IMR-90 (cell line): Measurements from ENCODE around the gene ISCA2. TPM values are rescaled to one million over a fixed set of nuclear protein-coding genes. Genes with fewer than 3 reads are reported as not detected.

Experiments used
- ATAC-seq: fragments of 200-7000 bp; cut with Tn5 transposase; 2 replicates; pipeline ENCODE4 v1.9.1; 2020; ENCODE audit warnings: low read depth, mild to moderate bottlenecking, moderate library complexity
- BruUV-seq: library from RNA; stranded (reverse); fragments of 400-500 nt; replicated peaks from 2 replicates; lab custom pipeline; 2021; lab: Mats Ljungman, UMichigan
- CTCF ChIA-PET: fragments of 300-600 bp; formaldehyde crosslinking; extraction: SDS; loops from one replicate; lab custom pipeline; 2021; ENCODE audit warnings: antibody characterized with exemption; lab: Yijun Ruan, JAX
- POLR2A ChIA-PET: fragments of 300-600 bp; sonication (Branson Sonifier 250); formaldehyde crosslinking; loops from one replicate; lab custom pipeline; 2022; ENCODE audit warnings: antibody characterized with exemption; ENCODE audit not compliant: unreplicated experiment; lab: Charles Lee
- DNase-seq: peaks from one replicate; pipeline ENCODE4 v3.0.0; 2013
- H2AFZ ChIP-seq: replicated peaks from 2 replicates; pipeline ENCODE3; 2013; ENCODE audit warnings: low read length, mild to moderate bottlenecking; ENCODE audit not compliant: poor library complexity
- H2AK5ac ChIP-seq: 2 replicates; pipeline ENCODE4 v1.6.1; 2013; ENCODE audit warnings: low read depth, low read length, inconsistent platforms
- H2AK9ac ChIP-seq: replicated peaks from 2 replicates; pipeline ENCODE3; 2013; ENCODE audit warnings: mild to moderate bottlenecking, low read depth, low read length, moderate library complexity; ENCODE audit not compliant: poor library complexity
- H2BK120ac ChIP-seq: 2 replicates; pipeline ENCODE4 v1.6.1; 2013; ENCODE audit warnings: low read depth, low read length, inconsistent platforms
- H2BK15ac ChIP-seq: 3 replicates; pipeline ENCODE4 v1.6.1; 2013; ENCODE audit warnings: low read depth, low read length, inconsistent platforms
- H2BK20ac ChIP-seq: 2 replicates; pipeline ENCODE4 v1.6.1; 2013; ENCODE audit warnings: low read depth, mild to moderate bottlenecking, inconsistent platforms, low read length, moderate library complexity
- H2BK5ac ChIP-seq: 2 replicates; pipeline ENCODE4 v1.6.1; 2013; ENCODE audit warnings: mild to moderate bottlenecking, low read depth, low read length, inconsistent platforms; ENCODE audit not compliant: poor library complexity, severe bottlenecking
- H3K14ac ChIP-seq: replicated peaks from 2 replicates; pipeline ENCODE4 v1.6.1; 2013; ENCODE audit warnings: low read depth, low read length, inconsistent platforms
- H3K18ac ChIP-seq: 2 replicates; pipeline ENCODE4 v1.6.1; 2013; ENCODE audit warnings: low read depth, low read length, control low read depth
- H3K23ac ChIP-seq: 2 replicates; pipeline ENCODE4 v1.6.1; 2013; ENCODE audit warnings: low read depth, low read length, inconsistent platforms
- H3K27ac ChIP-seq: 2 replicates; pipeline ENCODE4 v1.5.1; 2013; ENCODE audit warnings: mild to moderate bottlenecking, control low read depth, low read length; ENCODE audit not compliant: insufficient read depth
- H3K27me3 ChIP-seq: 2 replicates; pipeline ENCODE4 v1.6.1; 2013; ENCODE audit warnings: low read length; ENCODE audit not compliant: control insufficient read depth, insufficient read depth
- H3K36me3 ChIP-seq: 2 replicates; pipeline ENCODE4 v1.6.1; 2013; ENCODE audit warnings: low read length, mixed read lengths; ENCODE audit not compliant: control insufficient read depth, insufficient read depth
- H3K4ac ChIP-seq: 2 replicates; pipeline ENCODE4 v1.6.1; 2013; ENCODE audit warnings: low read depth, low read length, inconsistent platforms
- H3K4me1 ChIP-seq: 2 replicates; pipeline ENCODE4 v1.6.1; 2013; ENCODE audit warnings: low read length, mixed read lengths; ENCODE audit not compliant: control insufficient read depth, insufficient read depth
- H3K4me2 ChIP-seq: 2 replicates; pipeline ENCODE4 v1.6.1; 2013; ENCODE audit warnings: low read depth, mild to moderate bottlenecking, control low read depth, low read length, moderate library complexity
- H3K4me3 ChIP-seq: 2 replicates; pipeline ENCODE4 v1.5.1; 2013; ENCODE audit warnings: low read depth, mild to moderate bottlenecking, control low read depth, low read length, moderate library complexity; ENCODE audit not compliant: insufficient read depth
- H3K56ac ChIP-seq: 2 replicates; pipeline ENCODE4 v1.6.1; 2013; ENCODE audit warnings: low read length, inconsistent platforms; ENCODE audit not compliant: insufficient read depth; ENCODE audit errors: extremely low read depth
- H3K79me1 ChIP-seq, 2 experiments: 2 replicates each; pipeline ENCODE4 v1.6.1; 2013; ENCODE audit warnings: low read length in 2 of 2, inconsistent platforms in 1 of 2, low read depth in 1 of 2
- H3K9ac ChIP-seq: 2 replicates; pipeline ENCODE4 v1.6.1; 2013; ENCODE audit warnings: low read depth, low read length, control low read depth
- H3K9me1 ChIP-seq: 2 replicates; pipeline ENCODE4 v1.6.1; 2013; ENCODE audit warnings: low read length, inconsistent platforms; ENCODE audit not compliant: insufficient read depth
- H3K9me3 ChIP-seq: 2 replicates; pipeline ENCODE4 v1.6.1; 2013; ENCODE audit warnings: low read length; ENCODE audit not compliant: control insufficient read depth, insufficient read depth
- H4K20me1 ChIP-seq: 2 replicates; pipeline ENCODE4 v1.6.1; 2013; ENCODE audit warnings: low read length, inconsistent platforms; ENCODE audit not compliant: insufficient read depth
- H4K5ac ChIP-seq: 2 replicates; pipeline ENCODE4 v1.6.1; 2013; ENCODE audit warnings: mild to moderate bottlenecking, low read depth, low read length, control low read depth
- H4K8ac ChIP-seq, 2 experiments: 2 replicates each; pipeline ENCODE4 v1.6.1; 2013; ENCODE audit warnings: low read depth in 2 of 2, low read length in 2 of 2, control low read depth in 1 of 2, inconsistent platforms in 1 of 2
- H4K91ac ChIP-seq: 2 replicates; pipeline ENCODE4 v1.6.1; 2013; ENCODE audit warnings: low read depth, low read length, inconsistent platforms; ENCODE audit not compliant: insufficient read depth
- CEBPB ChIP-seq: IDR thresholded peaks from 2 replicates; pipeline ENCODE4 v1.6.1; 2012; ENCODE audit warnings: low read depth, low read length, improper control_type of control experiment
- MAFK ChIP-seq: IDR thresholded peaks from 2 replicates; pipeline ENCODE4 v1.6.1; 2012; ENCODE audit warnings: low read depth, low read length, improper control_type of control experiment
- RAD21 ChIP-seq: IDR thresholded peaks from 2 replicates; pipeline ENCODE4 v1.6.1; 2012; ENCODE audit warnings: low read length, improper control_type of control experiment
- RFX5 ChIP-seq: IDR thresholded peaks from 2 replicates; pipeline ENCODE4 v1.8.0; 2012; ENCODE audit warnings: low read depth, mild to moderate bottlenecking, low read length, moderate library complexity
- SMC3 ChIP-seq: fragments of 150-350 bp; IDR thresholded peaks from 2 replicates; pipeline ENCODE4 v1.6.1; 2016; ENCODE audit warnings: low read depth, mild to moderate bottlenecking, antibody characterized with exemption, low read length, moderate library complexity
- WGBS, 2 experiments: methylation state at CpG; one replicate each; pipeline versions ENCODE4 v1.1.5 to v1.1.7; 2013; ENCODE audit warnings: missing lambda C conversion rate in 2 of 2; ENCODE audit not compliant: insufficient read length in 1 of 2; ENCODE audit errors: extremely low coverage in 2 of 2; 5-methylcytosine and 5-hydroxymethylcytosine counted together
- dilution Hi-C: fragments of 300-500 bp; cut with HindIII; formaldehyde crosslinking; loops from one replicate; pipeline ENCODE4 v1.14.3; 2018; ENCODE audit warnings: low sequenced_read_pairs; ENCODE audit not compliant: unreplicated experiment
- in situ Hi-C: fragments of 300-500 bp; cut with MboI; formaldehyde crosslinking; loops from 3 replicates; pipeline ENCODE4 v1.14.3; 2019; ENCODE audit warnings: low sequenced_read_pairs, inconsistent platforms, mixed read lengths
- intact Hi-C: fragments of 100-400 bp; cut with micrococcal nuclease; formaldehyde crosslinking; loops from 2 replicates; pipeline ENCODE4 v1.10.0; 2022
- polyA plus RNA-seq, 3 experiments: library from polyadenylated mRNA; depleted of rRNA; stranded (reverse); fragments of >200 nt; gene quantifications; 2 replicates each; pipeline ENCODE4 v1.2.3, GENCODE V29; 2012; ENCODE audit warnings: low replicate concordance in 1 of 3
- total RNA-seq: library from RNA; depleted of rRNA; stranded (reverse); fragments of >200 nt; gene quantifications from 2 replicates; pipeline ENCODE4 v1.2.3, GENCODE V29; 2012
- TF ChIP-seq, protein P1 (sequence below): fragments of 150-350 bp; IDR thresholded peaks from 2 replicates; pipeline ENCODE4 v1.6.1; 2016; ENCODE audit warnings: low read depth, mild to moderate bottlenecking, low read length, moderate library complexity, borderline replicate concordance
- TF ChIP-seq, protein P2 (sequence below): fragments of 150-350 bp; IDR thresholded peaks from 2 replicates; pipeline ENCODE4 v1.6.1; 2017; ENCODE audit warnings: mild to moderate bottlenecking, antibody characterized with exemption, low read length, low read depth

Gene ISCA2
- total and polyA plus RNA-seq, 2 of the 4 experiments (the other 2 are of a cell fraction), result 5.4 to 25.7 TPM

DNA sequence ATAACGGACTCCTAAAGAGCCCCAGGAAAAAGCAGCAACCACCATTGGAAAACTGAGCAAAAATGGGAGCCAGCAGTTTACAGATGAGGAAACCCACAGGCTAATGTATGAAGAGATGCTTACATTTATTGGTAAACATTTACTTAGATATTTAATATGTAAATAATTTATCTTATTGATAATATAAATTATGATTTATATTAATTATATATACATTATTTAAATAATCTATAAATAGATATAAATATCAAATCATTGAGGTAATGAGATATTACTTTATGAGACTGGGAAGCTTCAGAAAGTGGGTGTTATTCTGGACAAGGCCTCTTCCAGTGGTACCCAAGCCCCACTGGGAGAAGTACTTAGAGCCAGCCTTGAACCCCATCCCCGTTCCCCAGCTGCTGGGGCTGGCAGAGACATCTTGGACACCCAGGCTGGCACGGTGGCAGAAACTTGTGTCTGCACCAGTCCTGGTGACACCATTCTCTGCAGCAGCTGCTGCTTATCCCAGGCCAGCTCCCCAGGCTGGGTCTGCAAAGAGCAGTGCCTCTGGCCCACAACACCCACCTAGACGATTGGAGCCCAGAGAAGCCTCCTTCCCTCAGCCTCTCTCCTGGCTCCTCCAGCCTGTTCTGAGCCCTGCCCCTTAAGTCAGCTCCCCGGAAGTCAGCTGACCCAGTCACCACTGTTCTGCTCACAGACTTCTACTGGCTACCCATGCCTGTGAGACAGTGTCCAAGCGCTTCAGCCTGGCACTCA, 25.9 kb downstream of the ISCA2 start:
- ChIA-PET POLR2A (no interaction called here), CTCF (no interaction called here)
- H3K79me1 ChIP-seq, result peaks cover 0 to 7% of the 10 kb centered on the region in 2 experiments; a peak in 1 of 4 replicates
- WGBS, 2 experiments, result 63% methylated on average over 3 of the region's 6 CpGs; no CpG with 5 or more reads in 1 of the 2 experiments
- BruUV-seq, result no TSS peak
- TF ChIP-seq RAD21 (no peak), MAFK (no peak), SMC3 (no peak), CEBPB (no peak), RFX5 (no peak)
- TF ChIP-seq, protein P1, sequence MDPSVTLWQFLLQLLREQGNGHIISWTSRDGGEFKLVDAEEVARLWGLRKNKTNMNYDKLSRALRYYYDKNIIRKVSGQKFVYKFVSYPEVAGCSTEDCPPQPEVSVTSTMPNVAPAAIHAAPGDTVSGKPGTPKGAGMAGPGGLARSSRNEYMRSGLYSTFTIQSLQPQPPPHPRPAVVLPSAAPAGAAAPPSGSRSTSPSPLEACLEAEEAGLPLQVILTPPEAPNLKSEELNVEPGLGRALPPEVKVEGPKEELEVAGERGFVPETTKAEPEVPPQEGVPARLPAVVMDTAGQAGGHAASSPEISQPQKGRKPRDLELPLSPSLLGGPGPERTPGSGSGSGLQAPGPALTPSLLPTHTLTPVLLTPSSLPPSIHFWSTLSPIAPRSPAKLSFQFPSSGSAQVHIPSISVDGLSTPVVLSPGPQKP, result no peak
- TF ChIP-seq, protein P2, sequence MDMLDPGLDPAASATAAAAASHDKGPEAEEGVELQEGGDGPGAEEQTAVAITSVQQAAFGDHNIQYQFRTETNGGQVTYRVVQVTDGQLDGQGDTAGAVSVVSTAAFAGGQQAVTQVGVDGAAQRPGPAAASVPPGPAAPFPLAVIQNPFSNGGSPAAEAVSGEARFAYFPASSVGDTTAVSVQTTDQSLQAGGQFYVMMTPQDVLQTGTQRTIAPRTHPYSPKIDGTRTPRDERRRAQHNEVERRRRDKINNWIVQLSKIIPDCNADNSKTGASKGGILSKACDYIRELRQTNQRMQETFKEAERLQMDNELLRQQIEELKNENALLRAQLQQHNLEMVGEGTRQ, result no peak
- H3K4ac ChIP-seq, result no peak overlapping the region; the same call in 1 of the 2 replicates
- H3K23ac ChIP-seq, result no peak overlapping the region
- H4K91ac ChIP-seq, result no peak overlapping the region
- dilution Hi-C loops, result no loop called here
- H3K4me3 ChIP-seq, result no peak overlapping the region
- H2AK5ac ChIP-seq, result no peak overlapping the region
- no peak overlapping the region for H3K4me2 ChIP-seq
- H4K20me1 ChIP-seq, result no peaks in the 10 kb centered on the region
- H3K9me3 ChIP-seq, result no peaks in the 10 kb centered on the region
- H2BK15ac ChIP-seq, result no peak overlapping the region
- DNase-seq (no peak), ATAC-seq (0 out of 2 replicates have a peak, but pooled peaks have one; percentile 22)
- no peak overlapping the region for H3K18ac ChIP-seq
- in situ Hi-C loops, result no loop called here
- H2AFZ ChIP-seq, result peak overlapping the region; percentile 26
- H4K5ac ChIP-seq, result no peak overlapping the region
- no peak overlapping the region for H2BK5ac ChIP-seq
- no peak overlapping the region for H2AK9ac ChIP-seq
- peaks cover 14% of the 10 kb centered on the region for H3K4me1 ChIP-seq
- no peak overlapping the region for H3K9ac ChIP-seq
- H3K27me3 ChIP-seq, result no peaks in the 10 kb centered on the region
- H2BK120ac ChIP-seq, result no peak overlapping the region
- no peak overlapping the region for H3K14ac ChIP-seq
- H3K27ac ChIP-seq, result no peak overlapping the region
- no peak overlapping the region for H2BK20ac ChIP-seq
- intact Hi-C loops, result no loop called here
- H3K9me1 ChIP-seq, result peaks cover 17% of the 10 kb centered on the region
- H3K36me3 ChIP-seq, result peaks cover 16% of the 10 kb centered on the region
- no peak overlapping the region for H3K56ac ChIP-seq
- H4K8ac ChIP-seq, result no peak overlapping the region
